Lower leg skin (tissue), 4 donors: ENCODE data around the gene CAB39L. TPM values are rescaled to one million over a fixed set of nuclear protein-coding genes. Genes with fewer than 3 reads are reported as not detected.

Experiments
- DNase-seq, 2 donors: peaks; one replicate each; pipeline ENCODE4 v3.0.0-alpha.2; 2019; ENCODE audit warnings: low spot score in 2 of 2
- H3K4me3 ChIP-seq: fragments of 200-600 bp; sonication (generic); 2 replicates; pipeline ENCODE4 v1.5.1; 2017; ENCODE audit warnings: mild to moderate bottlenecking, low read depth; ENCODE audit not compliant: poor library complexity, severe bottlenecking
- POLR2A ChIP-seq, 2 donors: fragments of 450-650 bp; IDR thresholded peaks; one replicate each; pipeline ENCODE4 v1.6.1; 2016 to 2017; ENCODE audit warnings: antibody characterized with exemption in 2 of 2, mild to moderate bottlenecking in 1 of 2, moderate library complexity in 1 of 2
- WGBS, 2 donors: methylation state at CpG; one replicate each; pipeline ENCODE4 v1.1.5; 2018; 5-methylcytosine and 5-hydroxymethylcytosine counted together
- intact Hi-C: fragments of 100-400 bp; cut with DNase I; formaldehyde crosslinking; loops from one replicate; pipeline ENCODE4 v1.15.0; 2023; ENCODE audit warnings: low total_unique reads
- total RNA-seq, 4 donors: library from RNA; depleted of rRNA; stranded (reverse); fragments of >200 nt; gene quantifications; one replicate each; pipeline ENCODE4 v1.1.0, GENCODE V29; 2016
- TF ChIP-seq, protein P1 (sequence below), 3 donors: fragments of 450-650 bp; IDR thresholded peaks; one replicate each; pipeline ENCODE4 v1.5.1; 2016; ENCODE audit warnings: antibody characterized with exemption in 3 of 3, mild to moderate bottlenecking in 3 of 3, moderate library complexity in 2 of 3

CAB39L gene
- total RNA-seq, 4 donors from 2014 or later, result 14.9 to 31.1 (median 26.3) TPM

DNA sequence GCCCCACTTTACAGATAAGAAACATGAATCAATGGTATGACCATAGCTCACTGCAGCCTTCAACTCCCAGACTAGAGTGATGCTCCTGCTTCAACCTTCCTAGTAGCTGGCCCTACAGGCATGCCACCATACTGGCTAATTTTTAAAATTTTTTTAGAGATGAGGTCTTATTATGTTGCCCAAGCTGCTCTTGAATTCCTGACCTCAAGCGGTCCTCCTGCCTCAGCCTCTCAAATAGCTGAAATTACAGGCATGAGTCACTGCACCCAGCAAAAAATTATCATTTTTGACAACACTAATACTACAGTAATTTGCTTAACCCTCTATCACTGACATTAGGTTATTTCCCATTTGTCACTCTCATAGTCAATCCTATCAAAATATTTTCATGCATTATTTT is 14.7 kb downstream of the CAB39L start:
- no peak for TF ChIP-seq POLR2A (IDR thresholded peaks at IDR 0.05)
- TF ChIP-seq, protein P1, sequence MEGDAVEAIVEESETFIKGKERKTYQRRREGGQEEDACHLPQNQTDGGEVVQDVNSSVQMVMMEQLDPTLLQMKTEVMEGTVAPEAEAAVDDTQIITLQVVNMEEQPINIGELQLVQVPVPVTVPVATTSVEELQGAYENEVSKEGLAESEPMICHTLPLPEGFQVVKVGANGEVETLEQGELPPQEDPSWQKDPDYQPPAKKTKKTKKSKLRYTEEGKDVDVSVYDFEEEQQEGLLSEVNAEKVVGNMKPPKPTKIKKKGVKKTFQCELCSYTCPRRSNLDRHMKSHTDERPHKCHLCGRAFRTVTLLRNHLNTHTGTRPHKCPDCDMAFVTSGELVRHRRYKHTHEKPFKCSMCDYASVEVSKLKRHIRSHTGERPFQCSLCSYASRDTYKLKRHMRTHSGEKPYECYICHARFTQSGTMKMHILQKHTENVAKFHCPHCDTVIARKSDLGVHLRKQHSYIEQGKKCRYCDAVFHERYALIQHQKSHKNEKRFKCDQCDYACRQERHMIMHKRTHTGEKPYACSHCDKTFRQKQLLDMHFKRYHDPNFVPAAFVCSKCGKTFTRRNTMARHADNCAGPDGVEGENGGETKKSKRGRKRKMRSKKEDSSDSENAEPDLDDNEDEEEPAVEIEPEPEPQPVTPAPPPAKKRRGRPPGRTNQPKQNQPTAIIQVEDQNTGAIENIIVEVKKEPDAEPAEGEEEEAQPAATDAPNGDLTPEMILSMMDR (IDR thresholded peaks at IDR 0.05), result no peak
- WGBS, 2 donors, result 97 to 100% methylated on average over 1 of the region's 1 CpG
- intact Hi-C loops, result no loop called here
- H3K4me3 ChIP-seq, result no peak overlapping the region
- no peak for DNase-seq

DNA sequence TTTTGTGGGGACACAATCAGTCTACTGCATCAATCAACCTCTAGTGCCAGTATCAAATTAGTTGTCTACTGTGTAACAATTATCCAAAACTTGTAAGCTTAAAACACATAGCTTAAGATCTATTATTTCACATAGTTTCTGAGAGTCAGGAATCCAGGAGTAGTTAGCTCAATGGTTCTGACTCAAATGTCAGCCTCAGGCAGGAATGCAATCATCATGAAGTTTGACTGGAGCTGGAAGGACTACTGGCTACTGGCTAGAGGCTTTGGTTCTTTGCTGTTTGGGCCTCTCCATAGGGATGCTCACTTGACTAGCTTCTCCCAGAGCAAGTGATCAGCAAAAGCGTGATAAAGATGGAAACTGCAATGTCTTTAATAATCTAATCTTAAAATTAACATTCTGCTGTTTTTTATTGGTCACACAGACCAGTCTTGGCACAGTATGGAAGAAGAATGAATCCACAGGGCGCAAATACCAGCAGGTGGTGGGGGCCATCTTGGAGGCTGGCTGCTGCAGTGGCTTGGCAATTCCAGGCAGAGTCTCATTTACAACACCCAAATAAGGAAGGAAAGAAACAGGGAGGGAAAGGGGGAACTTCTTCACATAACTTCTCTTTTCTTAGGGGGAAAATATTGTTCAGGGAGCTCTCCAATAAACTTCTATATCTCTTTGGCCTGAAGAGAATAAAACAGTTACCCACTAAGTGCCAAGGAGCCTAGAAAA is 15.7 kb downstream of the CAB39L start:
- no peak for DNase-seq
- WGBS, 2 donors, result 93 to 96% methylated on average over 2 of the region's 2 CpGs
- no peak for TF ChIP-seq POLR2A (IDR thresholded peaks at IDR 0.05)
- TF ChIP-seq, protein P1 (IDR thresholded peaks at IDR 0.05), result no peak
- H3K4me3 ChIP-seq, result no peak overlapping the region
- intact Hi-C loops, result no loop called here

DNA sequence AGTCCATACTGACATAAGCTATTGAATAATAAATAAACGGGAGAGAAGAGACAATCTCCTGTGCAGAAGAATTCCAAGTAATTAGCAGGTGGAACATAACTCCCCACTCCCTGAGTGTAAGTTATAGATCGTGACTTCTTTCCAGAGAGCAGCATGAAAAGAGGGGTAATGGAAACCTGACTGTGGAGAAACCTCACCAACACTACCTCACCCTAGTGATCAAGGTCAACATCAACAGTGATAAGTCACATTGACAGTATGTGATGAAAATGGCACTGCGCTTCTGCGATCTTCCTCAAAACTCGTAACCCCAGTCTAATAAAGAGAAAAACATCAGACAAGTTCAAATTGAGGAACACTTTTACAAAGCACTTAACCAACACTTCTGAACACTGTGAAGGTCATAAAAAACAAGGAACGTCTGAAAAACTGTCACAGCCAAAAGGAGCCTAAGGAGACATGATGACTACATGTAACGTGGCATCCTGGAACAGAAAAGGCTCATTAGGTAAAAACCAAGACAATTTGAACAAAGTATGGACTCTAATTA is 19.8 kb downstream of the CAB39L start:
- intact Hi-C loops, result no loop called here
- no peak overlapping the region for H3K4me3 ChIP-seq
- TF ChIP-seq, protein P1 (IDR thresholded peaks at IDR 0.05), result no peak
- TF ChIP-seq POLR2A (IDR thresholded peaks at IDR 0.05), result no peak
- WGBS, 2 donors, result 88 to 89% methylated on average over 7 of the region's 7 CpGs
- DNase-seq, result no peak

DNA sequence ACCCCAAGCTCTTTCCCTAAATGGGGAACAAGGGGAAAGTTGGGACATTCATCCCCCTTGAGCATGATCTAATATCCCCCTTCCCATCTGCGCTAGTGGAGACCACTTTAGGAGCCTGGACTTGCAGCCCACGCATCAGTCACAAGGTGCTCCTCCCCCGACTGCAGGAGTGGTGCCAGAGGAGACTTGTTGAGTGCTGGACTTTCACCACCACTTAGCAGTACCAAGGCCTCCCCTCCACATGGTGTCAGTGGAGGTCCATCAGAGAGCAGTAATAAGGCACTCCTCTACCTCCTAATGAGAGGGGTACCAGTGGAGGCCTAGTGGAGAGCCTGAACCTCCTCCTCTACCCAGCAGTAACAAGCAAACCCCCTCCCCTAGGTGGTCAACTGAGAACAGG is 22.5 kb downstream of the CAB39L start:
- DNase-seq, result no peak
- intact Hi-C loops, result no loop called here
- H3K4me3 ChIP-seq, result no peak overlapping the region
- WGBS, 2 donors, result 93 to 94% methylated on average over 3 of the region's 3 CpGs
- no peak for TF ChIP-seq POLR2A (IDR thresholded peaks at IDR 0.05)
- TF ChIP-seq, protein P1 (IDR thresholded peaks at IDR 0.05), result no peak

DNA sequence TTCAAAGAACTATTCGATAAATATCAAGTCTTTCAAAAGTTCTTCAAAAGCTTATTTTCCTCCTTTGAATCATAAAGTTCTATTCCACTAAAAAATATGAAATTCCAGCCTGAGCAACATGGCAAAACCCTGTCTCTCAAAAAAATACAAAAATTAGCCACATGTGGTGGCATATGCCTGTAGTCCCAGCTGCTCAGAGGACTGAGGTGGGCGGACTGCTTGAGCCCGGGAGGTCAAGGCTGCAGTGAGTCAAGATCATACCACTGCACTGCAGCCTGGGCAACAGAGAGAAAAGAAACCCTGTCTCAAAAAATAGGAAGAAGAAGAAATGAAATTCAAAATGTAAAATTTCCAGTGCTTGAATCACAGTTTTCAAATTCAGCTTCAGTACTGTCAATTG is 24.6 kb downstream of the CAB39L start:
- WGBS, 2 donors, result 72 to 89% methylated on average over 3 of the region's 3 CpGs
- intact Hi-C loops, result no loop called here
- TF ChIP-seq, protein P1 (IDR thresholded peaks at IDR 0.05), result no peak
- TF ChIP-seq POLR2A (IDR thresholded peaks at IDR 0.05), result no peak
- H3K4me3 ChIP-seq, result no peak overlapping the region
- DNase-seq, result no peak
